GM18511 (cell line): Measurements from ENCODE around the gene SNTB2.

Source experiments
- ATAC-seq: cut with Tn5 transposase; IDR thresholded peaks from one replicate; pipeline ENCODE4 v1.9.1; 2021; ENCODE audit warnings: mild to moderate bottlenecking, moderate library complexity; ENCODE audit not compliant: unreplicated experiment

SNTB2 gene

GRCh38 chr16:69179328-69180010 is 7.5 kb upstream of the SNTB2 start:
- ATAC-seq = no peak

GRCh38 chr16:69180011-69180338 is 7.0 kb upstream of the SNTB2 start:
- no peak for ATAC-seq

GRCh38 chr16:69182730-69183416 is 4.1 kb upstream of the SNTB2 start:
- ATAC-seq = no peak

- peak; percentile 22 for ATAC-seq
Measured at GRCh38 chr16:69187446-69188235, 677 bp downstream of the SNTB2 start.

- no peak for ATAC-seq
Measured at GRCh38 chr16:69188236-69188549, 1.2 kb downstream of the SNTB2 start.

- no peak for ATAC-seq
Measured at GRCh38 chr16:69188716-69189115, 1.8 kb downstream of the SNTB2 start.

GRCh38 chr16:69190046-69190588 is 3.2 kb downstream of the SNTB2 start:
- no peak for ATAC-seq

GRCh38 chr16:69190598-69190997 is 3.6 kb downstream of the SNTB2 start:
- ATAC-seq = no peak

- ATAC-seq = no peak
Measured at GRCh38 chr16:69191136-69191535, 4.2 kb downstream of the SNTB2 start.

- ATAC-seq = no peak
Measured at GRCh38 chr16:69193855-69194254, 6.9 kb downstream of the SNTB2 start.

- ATAC-seq = no peak
Measured at GRCh38 chr16:69194488-69194887, 7.5 kb downstream of the SNTB2 start.

- no peak for ATAC-seq
Measured at GRCh38 chr16:69195369-69196029, 8.5 kb downstream of the SNTB2 start.

GRCh38 chr16:69197573-69197972 is 10.6 kb downstream of the SNTB2 start:
- no peak for ATAC-seq

- ATAC-seq = no peak
Measured at GRCh38 chr16:69199382-69199781, 12.4 kb downstream of the SNTB2 start.

GRCh38 chr16:69201291-69201690 is 14.3 kb downstream of the SNTB2 start:
- ATAC-seq = no peak

GRCh38 chr16:69201787-69202186 is 14.8 kb downstream of the SNTB2 start:
- no peak for ATAC-seq

GRCh38 chr16:69204172-69204571 is 17.2 kb downstream of the SNTB2 start:
- no peak for ATAC-seq

- ATAC-seq = no peak
Measured at GRCh38 chr16:69209735-69210134, 22.8 kb downstream of the SNTB2 start.

GRCh38 chr16:69217433-69217832 is 30.5 kb downstream of the SNTB2 start:
- no peak for ATAC-seq

- ATAC-seq = no peak
Measured at GRCh38 chr16:69219279-69219678, 32.3 kb downstream of the SNTB2 start.

GRCh38 chr16:69223882-69224281 is 36.9 kb downstream of the SNTB2 start:
- ATAC-seq = no peak
